B cell (primary cell): ENCODE results near the gene EXOC4. TPM values are rescaled to one million over a fixed set of nuclear protein-coding genes. Genes with fewer than 3 reads are reported as not detected.

Experiments
- ATAC-seq: fragments of 200-7000 bp; cut with Tn5 transposase; one replicate; pipeline ENCODE4 v1.10.0; 2021; ENCODE audit warnings: low read depth, mild to moderate bottlenecking, moderate number of reproducible peaks, moderate library complexity
- CTCF ChIA-PET: fragments of 350-600 bp; sonication (Branson Sonifier 250); formaldehyde crosslinking; loops from one replicate; lab custom pipeline; 2021; ENCODE audit warnings: antibody characterized with exemption, inconsistent platforms; lab: Charles Lee
- POLR2A ChIA-PET: fragments of 350-600 bp; sonication (Branson Sonifier 250); formaldehyde crosslinking; loops from one replicate; lab custom pipeline; 2021; ENCODE audit warnings: antibody characterized with exemption; lab: Charles Lee
- DNase-seq: peaks from one replicate; pipeline ENCODE4 v3.0.0; 2013
- H2AFZ ChIP-seq: 2 replicates; pipeline ENCODE4 v1.6.1; 2012; ENCODE audit warnings: mild to moderate bottlenecking, low read depth, low read length; ENCODE audit not compliant: insufficient read depth, poor library complexity, severe bottlenecking
- H3K27ac ChIP-seq, 2 donors: 1 replicate in 1 of 2; 2 replicates in 1 of 2; pipeline ENCODE4 v1.5.1; 2012 to 2013; ENCODE audit warnings: low read length in 2 of 2, mild to moderate bottlenecking in 2 of 2, moderate library complexity in 1 of 2
- H3K27me3 ChIP-seq, 4 experiments: fragments of 200-600 bp in 1 of 4; sonication (generic) in 1 of 4; replicated peaks in 1 of 4; 1 replicate in 2 of 4; 2 replicates in 2 of 4; pipeline versions ENCODE4 v1.6.1 to v1.7.0; 2013 to 2016; ENCODE audit warnings: low read length in 3 of 4, mild to moderate bottlenecking in 2 of 4, mixed read lengths in 1 of 4, moderate library complexity in 1 of 4; ENCODE audit not compliant: insufficient read depth in 4 of 4, control insufficient read depth in 3 of 4; ENCODE audit errors: control extremely low read depth in 1 of 4
- H3K36me3 ChIP-seq, 2 experiments: replicated peaks in 1 of 2; 1 replicate in 1 of 2; 2 replicates in 1 of 2; pipeline versions ENCODE4 v1.6.1 to v1.7.1; 2013; ENCODE audit warnings: low read length in 1 of 2; ENCODE audit not compliant: insufficient read depth in 2 of 2, control insufficient read depth in 1 of 2; ENCODE audit errors: control extremely low read depth in 1 of 2, extremely low read depth in 1 of 2
- H3K4me1 ChIP-seq, 2 donors: fragments of 200-600 bp in 1 of 2; sonication (generic) in 1 of 2; 1 replicate in 1 of 2; 2 replicates in 1 of 2; pipeline versions ENCODE4 v1.5.1 to v1.6.1; 2013 to 2017; ENCODE audit warnings: low read length in 2 of 2; ENCODE audit not compliant: control insufficient read depth in 2 of 2, insufficient read depth in 2 of 2
- H3K4me2 ChIP-seq: replicated peaks from 2 replicates; pipeline ENCODE3; 2012; ENCODE audit warnings: mild to moderate bottlenecking, low read depth, low read length; ENCODE audit not compliant: poor library complexity, severe bottlenecking
- H3K4me3 ChIP-seq, 5 experiments: fragments of 200-600 bp in 1 of 5; sonication (generic) in 1 of 5; 1 replicate in 3 of 5; 2 replicates in 2 of 5; pipeline versions ENCODE4 v1.5.1 to v1.7.0; 2011 to 2016; ENCODE audit warnings: low read length in 4 of 5, mild to moderate bottlenecking in 4 of 5, low read depth in 2 of 5, control low read depth in 1 of 5, moderate library complexity in 1 of 5; ENCODE audit not compliant: insufficient read depth in 1 of 5; ENCODE audit errors: control extremely low read depth in 1 of 5, extremely low read depth in 1 of 5
- H3K79me2 ChIP-seq: fragments of 200-600 bp; sonication (generic); one replicate; pipeline ENCODE4 v1.6.0; 2016; ENCODE audit warnings: low read length; ENCODE audit not compliant: control insufficient read depth, insufficient read depth
- H3K9ac ChIP-seq: fragments of 200-600 bp; sonication (generic); 2 replicates; pipeline ENCODE4 v1.6.1; 2017; ENCODE audit warnings: mild to moderate bottlenecking, low read length, moderate library complexity
- H3K9me3 ChIP-seq, 3 donors: one replicate each; pipeline versions ENCODE4 v1.6.1 to v1.7.1; 2013; ENCODE audit warnings: low read length in 2 of 3; ENCODE audit not compliant: control insufficient read depth in 2 of 3, insufficient read depth in 1 of 3; ENCODE audit errors: control extremely low read depth in 1 of 3
- H4K20me1 ChIP-seq: 2 replicates; pipeline ENCODE4 v1.6.0; 2012; ENCODE audit warnings: mild to moderate bottlenecking, low read length; ENCODE audit not compliant: insufficient read depth, control insufficient read depth, poor library complexity, severe bottlenecking
- H3K27ac Mint-ChIP-seq: one replicate; pipeline ENCODE4 v1.8.0; 2021; ENCODE audit warnings: mixed read lengths
- H3K27me3 Mint-ChIP-seq: one replicate; pipeline ENCODE4 v1.8.0; 2021; ENCODE audit warnings: mixed read lengths
- H3K4me1 Mint-ChIP-seq: one replicate; pipeline ENCODE4 v1.8.0; 2021; ENCODE audit warnings: mixed read lengths
- H3K4me3 Mint-ChIP-seq: one replicate; pipeline ENCODE4 v1.8.0; 2021; ENCODE audit warnings: mixed read lengths
- H3K9me3 Mint-ChIP-seq: one replicate; pipeline ENCODE4 v1.8.0; 2022; ENCODE audit warnings: mixed read lengths; ENCODE audit not compliant: insufficient read depth
- CTCF ChIP-seq: fragments of 200-600 bp; IDR thresholded peaks from one replicate; pipeline ENCODE4 v1.8.0; 2022; ENCODE audit warnings: antibody characterized with exemption, mild to moderate bottlenecking
- EZH2 ChIP-seq: IDR thresholded peaks from 2 replicates; pipeline ENCODE4 v1.6.1; 2012; ENCODE audit warnings: borderline replicate concordance, low read depth, mild to moderate bottlenecking, moderate library complexity, low read length; ENCODE audit not compliant: insufficient read depth, poor library complexity, severe bottlenecking
- WGBS: methylation state at CpG from one replicate; pipeline ENCODE4 v1.1.5; 2013; ENCODE audit warnings: missing lambda C conversion rate; ENCODE audit not compliant: insufficient coverage; 5-methylcytosine and 5-hydroxymethylcytosine counted together
- intact Hi-C: fragments of 100-400 bp; cut with micrococcal nuclease; formaldehyde crosslinking; loops from one replicate; pipeline ENCODE4 v1.10.0; 2022
- polyA plus RNA-seq: library from polyadenylated mRNA; depleted of rRNA; stranded (reverse); fragments of >200 nt; gene quantifications from 2 replicates; pipeline ENCODE4 v1.2.3, GENCODE V29; 2012
- total RNA-seq, 2 donors: library from RNA; stranded (reverse); fragments of 120-200 nt in 1 of 2; gene quantifications; 1 replicate in 1 of 2; 2 replicates in 1 of 2; pipeline versions ENCODE4 v1.2.3 to v1.2.4, GENCODE V29; 2013 to 2022

EXOC4 gene
- total and polyA plus RNA-seq, 2 donors (not counting 1 experiment from before 2014, with no cell fraction given) = 16.7 to 135 TPM

GRCh38 chr7:133330085-133330484, 77.2 kb downstream of the EXOC4 start:
- H3K9me3 ChIP-seq = peaks cover 0 to 8% (median under 1%) of the 10 kb centered on the region in 3 donors
- ATAC-seq (no peak), DNase-seq (no peak)
- no peak overlapping the region for H3K4me3 Mint-ChIP-seq
- H3K4me1 ChIP-seq = no peaks in the 10 kb centered on the region
- peaks cover 4% of the 10 kb centered on the region for H3K9me3 Mint-ChIP-seq
- no peak overlapping the region for H3K27ac ChIP-seq
- H3K27me3 Mint-ChIP-seq = no peaks in the 10 kb centered on the region
- ChIA-PET POLR2A (no interaction called here), CTCF (no interaction called here)
- H3K36me3 ChIP-seq = peaks cover 2 to 3% of the 10 kb centered on the region in 2 experiments
- intact Hi-C loops = no loop called here
- H2AFZ ChIP-seq = no peak overlapping the region
- no peaks in the 10 kb centered on the region for H3K27me3 ChIP-seq
- no peaks in the 10 kb centered on the region for H3K4me1 Mint-ChIP-seq
- TF ChIP-seq CTCF (no peak), EZH2 (no peak)
- no CpG with 5 or more reads among the region's 6 CpGs for WGBS
- H3K4me3 ChIP-seq = no peak overlapping the region
- H3K9ac ChIP-seq = no peak overlapping the region
- H3K4me2 ChIP-seq = no peak overlapping the region
- H3K27ac Mint-ChIP-seq = no peak overlapping the region
- H3K79me2 ChIP-seq = no peaks in the 10 kb centered on the region
- H4K20me1 ChIP-seq = no peaks in the 10 kb centered on the region

- POLR2A ChIA-PET = no interaction called here
- H3K9me3 Mint-ChIP-seq = peaks cover 4% of the 10 kb centered on the region
These were observed 79.0 kb downstream of the EXOC4 start for GRCh38 chr7:133331861-133332260.

More at GRCh38 chr7:133331861-133332260, 79.0 kb downstream of the EXOC4 start:
- Histone ChIP-seq H3K9me3 (peaks cover 0 to 5% (median 1%) of the 10 kb centered on the region in 3 donors), H3K27me3 (no peaks in the 10 kb centered on the region), H3K27ac (no peak overlapping the region), H3K4me1 (no peaks in the 10 kb centered on the region), H3K9ac (no peak overlapping the region), H4K20me1 (no peaks in the 10 kb centered on the region), H3K4me3 (no peak overlapping the region), H3K36me3 (peaks cover 0 to 6% of the 10 kb centered on the region in 2 experiments), H2AFZ (no peak overlapping the region), H3K79me2 (no peaks in the 10 kb centered on the region), H3K4me2 (no peak overlapping the region)
- H3K4me1 Mint-ChIP-seq = no peaks in the 10 kb centered on the region
- no peak for TF ChIP-seq EZH2
- TF ChIP-seq CTCF = no peak
- intact Hi-C loops = no loop called here
- DNase-seq = no peak
- ATAC-seq = no peak
- CTCF ChIA-PET = no interaction called here
- H3K27me3 Mint-ChIP-seq = no peaks in the 10 kb centered on the region
- H3K27ac Mint-ChIP-seq = no peak overlapping the region
- WGBS = no CpG with 5 or more reads among the region's 1 CpG
- H3K4me3 Mint-ChIP-seq = no peak overlapping the region
